HepG2 (cell line): ENCODE results near the gene PTH2. TPM values are rescaled to one million over a fixed set of nuclear protein-coding genes. Genes with fewer than 3 reads are reported as not detected.

Source experiments
- DRAP1 ChIP-seq: IDR thresholded peaks from 2 replicates; pipeline ENCODE4 v1.6.1; 2016; ENCODE audit warnings: missing genetic modification reagents, missing compliant biosample characterization
- ELF3 ChIP-seq: IDR thresholded peaks from 2 replicates; pipeline ENCODE4 v1.6.1; 2016; ENCODE audit warnings: missing genetic modification reagents, missing compliant biosample characterization
- KMT2A ChIP-seq: sonication (generic); formaldehyde crosslinking; IDR thresholded peaks from 2 replicates; pipeline ENCODE4 v1.4.0; 2020; ENCODE audit warnings: missing genetic modification reagents
- MAX ChIP-seq: IDR thresholded peaks from 2 replicates; pipeline ENCODE4 v1.6.1; 2012; ENCODE audit warnings: inconsistent platforms
- NFIC ChIP-seq: IDR thresholded peaks from 2 replicates; pipeline ENCODE4 v1.6.1; 2012; ENCODE audit warnings: mild to moderate bottlenecking, low read length, inconsistent platforms
- NFYC ChIP-seq: IDR thresholded peaks from 2 replicates; pipeline ENCODE4 v1.6.1; 2016; ENCODE audit warnings: missing genetic modification reagents, missing compliant biosample characterization
- SRF ChIP-seq: IDR thresholded peaks from 2 replicates; pipeline ENCODE4 v1.6.1; 2011; ENCODE audit warnings: mild to moderate bottlenecking, low read depth, low read length, moderate library complexity
- STAG1 ChIP-seq: sonication (generic); formaldehyde crosslinking; IDR thresholded peaks from 2 replicates; pipeline ENCODE4 v1.4.0; 2020; ENCODE audit warnings: missing genetic modification reagents
- ZNF552 ChIP-seq: sonication (generic); formaldehyde crosslinking; IDR thresholded peaks from 2 replicates; pipeline ENCODE4 v1.9.0; 2022; ENCODE audit warnings: missing genetic modification reagents, mild to moderate bottlenecking, borderline replicate concordance
- ZNF563 ChIP-seq: sonication (generic); formaldehyde crosslinking; IDR thresholded peaks from 2 replicates; pipeline ENCODE4 v1.8.0; 2022; ENCODE audit warnings: mild to moderate bottlenecking, moderate library complexity, missing genetic modification reagents
- ZNF646 ChIP-seq: sonication (generic); formaldehyde crosslinking; IDR thresholded peaks from 2 replicates; pipeline ENCODE4 v1.9.0; 2021; ENCODE audit warnings: mild to moderate bottlenecking, missing genetic modification reagents
- ZNF720 ChIP-seq: sonication (generic); formaldehyde crosslinking; IDR thresholded peaks from 2 replicates; pipeline ENCODE4 v1.4.0; 2020; ENCODE audit warnings: missing genetic modification reagents
- ZNF737 ChIP-seq: sonication (generic); formaldehyde crosslinking; IDR thresholded peaks from 2 replicates; pipeline ENCODE4 v1.5.0; 2020; ENCODE audit warnings: missing genetic modification reagents, mild to moderate bottlenecking, borderline replicate concordance
- polyA plus RNA-seq, 8 experiments: library from polyadenylated mRNA; depleted of rRNA in 3 of 8; stranded (reverse) in 7 of 8; unstranded in 1 of 8; fragments of >200 nt; fragmentation: Illumina TruSeq in 4 of 8; extraction: Trizol in 4 of 8; gene quantifications; 2 replicates each; pipeline versions ENCODE4 v1.2.1 to v1.2.3, GENCODE V29; 2011 to 2016; ENCODE audit warnings: low read depth in 4 of 8, missing spikeins in 1 of 8, mixed read lengths in 1 of 8; ENCODE audit not compliant: insufficient read depth in 1 of 8
- total RNA-seq, 5 experiments: library from RNA; depleted of rRNA; stranded (reverse); fragments of >200 nt; fragmentation: Illumina TruSeq; extraction: Trizol; gene quantifications; 2 replicates each; pipeline ENCODE4 v1.2.3, GENCODE V29; 2016; ENCODE audit warnings: low read depth in 1 of 5
- TF ChIP-seq, protein P1 (sequence below): sonication (generic); formaldehyde crosslinking; IDR thresholded peaks from 2 replicates; pipeline ENCODE4 v1.4.0; 2020; ENCODE audit warnings: missing genetic modification reagents
- TF ChIP-seq, protein P2 (sequence below): sonication (generic); formaldehyde crosslinking; IDR thresholded peaks from 2 replicates; pipeline ENCODE4 v1.8.1; 2023; ENCODE audit warnings: mild to moderate bottlenecking, missing genetic modification reagents
- TF ChIP-seq, protein P3 (sequence below): sonication (generic); formaldehyde crosslinking; conservative IDR thresholded peaks from 2 replicates; pipeline ENCODE4 v1.8.0; 2022; ENCODE audit warnings: missing genetic modification reagents
- TF ChIP-seq, protein P4 (sequence below): sonication (generic); formaldehyde crosslinking; IDR thresholded peaks from 2 replicates; pipeline ENCODE4 v1.5.0; 2020; ENCODE audit warnings: mild to moderate bottlenecking, low read depth, missing genetic modification reagents, borderline replicate concordance

PTH2 gene
- total and polyA plus RNA-seq, 2 of the 13 experiments (the other 11 are each of a cell fraction or from before 2014, with no cell fraction given), result not detected

GRCh38 chr19:49443366-49444099 is 20.3 kb upstream of the PTH2 start (continued):
- TF ChIP-seq ZNF646 (CRISPR knock-in tag), result no peak
- TF ChIP-seq SRF, result no peak
- TF ChIP-seq DRAP1 (CRISPR knock-in tag), result no peak
- TF ChIP-seq MAX, result peak; percentile 81; the same call in 1 of the 2 replicates
- no peak; the same call in 1 of the 2 replicates for TF ChIP-seq NFIC
- TF ChIP-seq, protein P1, sequence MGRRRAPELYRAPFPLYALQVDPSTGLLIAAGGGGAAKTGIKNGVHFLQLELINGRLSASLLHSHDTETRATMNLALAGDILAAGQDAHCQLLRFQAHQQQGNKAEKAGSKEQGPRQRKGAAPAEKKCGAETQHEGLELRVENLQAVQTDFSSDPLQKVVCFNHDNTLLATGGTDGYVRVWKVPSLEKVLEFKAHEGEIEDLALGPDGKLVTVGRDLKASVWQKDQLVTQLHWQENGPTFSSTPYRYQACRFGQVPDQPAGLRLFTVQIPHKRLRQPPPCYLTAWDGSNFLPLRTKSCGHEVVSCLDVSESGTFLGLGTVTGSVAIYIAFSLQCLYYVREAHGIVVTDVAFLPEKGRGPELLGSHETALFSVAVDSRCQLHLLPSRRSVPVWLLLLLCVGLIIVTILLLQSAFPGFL, result no peak
- TF ChIP-seq, protein P2, sequence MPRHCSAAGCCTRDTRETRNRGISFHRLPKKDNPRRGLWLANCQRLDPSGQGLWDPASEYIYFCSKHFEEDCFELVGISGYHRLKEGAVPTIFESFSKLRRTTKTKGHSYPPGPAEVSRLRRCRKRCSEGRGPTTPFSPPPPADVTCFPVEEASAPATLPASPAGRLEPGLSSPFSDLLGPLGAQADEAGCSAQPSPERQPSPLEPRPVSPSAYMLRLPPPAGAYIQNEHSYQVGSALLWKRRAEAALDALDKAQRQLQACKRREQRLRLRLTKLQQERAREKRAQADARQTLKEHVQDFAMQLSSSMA, result peak; percentile 98
- no peak; the same call in 1 of the 2 replicates for TF ChIP-seq ELF3
- no peak for TF ChIP-seq ZNF737 (CRISPR knock-in tag)
- no peak for TF ChIP-seq ZNF552 (CRISPR knock-in tag)
- TF ChIP-seq, protein P3, sequence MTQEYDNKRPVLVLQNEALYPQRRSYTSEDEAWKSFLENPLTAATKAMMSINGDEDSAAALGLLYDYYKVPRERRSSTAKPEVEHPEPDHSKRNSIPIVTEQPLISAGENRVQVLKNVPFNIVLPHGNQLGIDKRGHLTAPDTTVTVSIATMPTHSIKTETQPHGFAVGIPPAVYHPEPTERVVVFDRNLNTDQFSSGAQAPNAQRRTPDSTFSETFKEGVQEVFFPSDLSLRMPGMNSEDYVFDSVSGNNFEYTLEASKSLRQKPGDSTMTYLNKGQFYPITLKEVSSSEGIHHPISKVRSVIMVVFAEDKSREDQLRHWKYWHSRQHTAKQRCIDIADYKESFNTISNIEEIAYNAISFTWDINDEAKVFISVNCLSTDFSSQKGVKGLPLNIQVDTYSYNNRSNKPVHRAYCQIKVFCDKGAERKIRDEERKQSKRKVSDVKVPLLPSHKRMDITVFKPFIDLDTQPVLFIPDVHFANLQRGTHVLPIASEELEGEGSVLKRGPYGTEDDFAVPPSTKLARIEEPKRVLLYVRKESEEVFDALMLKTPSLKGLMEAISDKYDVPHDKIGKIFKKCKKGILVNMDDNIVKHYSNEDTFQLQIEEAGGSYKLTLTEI (CRISPR knock-in tag), result no peak
- no peak for TF ChIP-seq KMT2A (CRISPR knock-in tag)
- TF ChIP-seq, protein P4, sequence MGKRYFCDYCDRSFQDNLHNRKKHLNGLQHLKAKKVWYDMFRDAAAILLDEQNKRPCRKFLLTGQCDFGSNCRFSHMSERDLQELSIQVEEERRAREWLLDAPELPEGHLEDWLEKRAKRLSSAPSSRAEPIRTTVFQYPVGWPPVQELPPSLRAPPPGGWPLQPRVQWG (CRISPR knock-in tag), result no peak
- TF ChIP-seq ZNF563 (CRISPR knock-in tag), result no peak
- no peak; the same call in none of the 2 replicates for TF ChIP-seq NFYC (CRISPR knock-in tag)
- TF ChIP-seq STAG1 (CRISPR knock-in tag), result peak; percentile 50
- 0 out of 2 replicates have a peak, but pooled peaks have one; percentile 3 for TF ChIP-seq ZNF720 (CRISPR knock-in tag)
